Measurements from ENCODE around the gene RNF207.

The RNF207 gene

GRCh38 chr1:6249739-6250689, 44.1 kb downstream of the RNF207 start:
- no peak for DNase-seq

- DNase-seq = no peak
Observed at GRCh38 chr1:6251233-6251632, 45.3 kb downstream of the RNF207 start.

- no peak for DNase-seq
Observed at GRCh38 chr1:6251681-6252373, 45.9 kb downstream of the RNF207 start.

GRCh38 chr1:6252374-6252710, 46.4 kb downstream of the RNF207 start:
- DNase-seq = no peak

GRCh38 chr1:6253380-6253779, 47.5 kb downstream of the RNF207 start:
- DNase-seq = no peak

GRCh38 chr1:6254691-6255090, 48.8 kb downstream of the RNF207 start:
- no peak for DNase-seq

GRCh38 chr1:6256645-6257044, 50.7 kb downstream of the RNF207 start:
- DNase-seq = no peak

- DNase-seq = no peak
Observed at GRCh38 chr1:6257541-6258069, 51.7 kb downstream of the RNF207 start.

GRCh38 chr1:6258675-6259074, 52.8 kb downstream of the RNF207 start:
- DNase-seq = no peak

GRCh38 chr1:6259491-6260362, 53.8 kb downstream of the RNF207 start:
- DNase-seq = peak; percentile 70 to 81

GRCh38 chr1:6260433-6260934, 54.6 kb downstream of the RNF207 start:
- DNase-seq = no peak

GRCh38 chr1:6260961-6261614, 55.2 kb downstream of the RNF207 start, which contains the start of gene GPR153:
GPR153 (minus strand) TSS chr1:6261098; CDS start chr1:6254905, 6,193 bp downstream.
- DNase-seq = peak; percentile 62 to 74

GRCh38 chr1:6261615-6261995, 55.7 kb downstream of the RNF207 start:
- DNase-seq = no peak

- DNase-seq = no peak
Observed at GRCh38 chr1:6262555-6263420, 56.9 kb downstream of the RNF207 start.

- no peak for DNase-seq
Observed at GRCh38 chr1:6263716-6264115, 57.8 kb downstream of the RNF207 start.

GRCh38 chr1:6265151-6265550, 59.2 kb downstream of the RNF207 start:
- no peak for DNase-seq

GRCh38 chr1:6266641-6267040, 60.7 kb downstream of the RNF207 start:
- DNase-seq = no peak

GRCh38 chr1:6267686-6268322, 61.9 kb downstream of the RNF207 start:
- DNase-seq = no peak

- DNase-seq = no peak
Observed at GRCh38 chr1:6268415-6268814, 62.5 kb downstream of the RNF207 start.

- no peak for DNase-seq
Observed at GRCh38 chr1:6269296-6269695, 63.4 kb downstream of the RNF207 start.

All from stimulated activated CD4-positive, alpha-beta T cell treated with anti-CD3 and anti-CD28 coated beads, Interleukin-2, amount 100 ng/mL, for 24 hours (primary cell).